ENCODE results near the gene ADAMTSL3. TPM values are rescaled to one million over a fixed set of nuclear protein-coding genes. Genes with fewer than 3 reads are reported as not detected.
"Not testable (repeated sequence)": the region's sequence is repeated elsewhere in the genome, so short reads cannot be mapped to it uniquely, and the experiment has no call there.

ADAMTSL3 gene
- total RNA-seq, 1 donor from 2014 or later = 0.17 TPM

DNA sequence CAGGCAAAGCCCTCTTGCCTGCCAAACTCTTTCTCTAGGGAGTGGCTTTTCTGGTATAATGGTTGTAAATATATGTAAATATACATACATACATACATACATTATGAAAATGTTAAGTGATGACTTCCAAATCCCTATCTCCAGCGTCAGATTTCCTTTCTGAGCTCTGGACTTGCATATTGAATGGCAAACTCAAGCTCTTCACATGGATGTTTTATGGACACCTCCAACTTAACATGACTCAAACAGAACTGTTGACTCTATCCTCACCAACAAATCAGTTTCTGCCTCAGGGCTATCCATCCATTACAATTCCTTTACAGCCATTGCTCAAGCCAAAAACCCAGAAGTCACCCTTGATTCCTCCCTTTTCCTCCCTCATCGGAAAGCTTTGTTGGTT, 45.1 kb downstream of the ADAMTSL3 start:
- Mint-ChIP-seq H3K4me3 (ENCODE audit: unreplicated experiment) (no peak overlapping the region), H3K27ac (ENCODE audit: unreplicated experiment) (no peak overlapping the region), H3K4me1 (ENCODE audit: low read depth) (no peaks in the 10 kb centered on the region), H3K9me3 (ENCODE audit: low read depth) (peaks cover 9% of the 10 kb centered on the region), H3K36me3 (ENCODE audit: low read depth) (no peaks in the 10 kb centered on the region), H3K27me3 (ENCODE audit: low read depth) (no peaks in the 10 kb centered on the region)
- no peak for DNase-seq (ENCODE audit: low spot score)
- TF ChIP-seq, protein P1, sequence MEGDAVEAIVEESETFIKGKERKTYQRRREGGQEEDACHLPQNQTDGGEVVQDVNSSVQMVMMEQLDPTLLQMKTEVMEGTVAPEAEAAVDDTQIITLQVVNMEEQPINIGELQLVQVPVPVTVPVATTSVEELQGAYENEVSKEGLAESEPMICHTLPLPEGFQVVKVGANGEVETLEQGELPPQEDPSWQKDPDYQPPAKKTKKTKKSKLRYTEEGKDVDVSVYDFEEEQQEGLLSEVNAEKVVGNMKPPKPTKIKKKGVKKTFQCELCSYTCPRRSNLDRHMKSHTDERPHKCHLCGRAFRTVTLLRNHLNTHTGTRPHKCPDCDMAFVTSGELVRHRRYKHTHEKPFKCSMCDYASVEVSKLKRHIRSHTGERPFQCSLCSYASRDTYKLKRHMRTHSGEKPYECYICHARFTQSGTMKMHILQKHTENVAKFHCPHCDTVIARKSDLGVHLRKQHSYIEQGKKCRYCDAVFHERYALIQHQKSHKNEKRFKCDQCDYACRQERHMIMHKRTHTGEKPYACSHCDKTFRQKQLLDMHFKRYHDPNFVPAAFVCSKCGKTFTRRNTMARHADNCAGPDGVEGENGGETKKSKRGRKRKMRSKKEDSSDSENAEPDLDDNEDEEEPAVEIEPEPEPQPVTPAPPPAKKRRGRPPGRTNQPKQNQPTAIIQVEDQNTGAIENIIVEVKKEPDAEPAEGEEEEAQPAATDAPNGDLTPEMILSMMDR (IDR thresholded peaks at IDR 0.05) = no peak

DNA sequence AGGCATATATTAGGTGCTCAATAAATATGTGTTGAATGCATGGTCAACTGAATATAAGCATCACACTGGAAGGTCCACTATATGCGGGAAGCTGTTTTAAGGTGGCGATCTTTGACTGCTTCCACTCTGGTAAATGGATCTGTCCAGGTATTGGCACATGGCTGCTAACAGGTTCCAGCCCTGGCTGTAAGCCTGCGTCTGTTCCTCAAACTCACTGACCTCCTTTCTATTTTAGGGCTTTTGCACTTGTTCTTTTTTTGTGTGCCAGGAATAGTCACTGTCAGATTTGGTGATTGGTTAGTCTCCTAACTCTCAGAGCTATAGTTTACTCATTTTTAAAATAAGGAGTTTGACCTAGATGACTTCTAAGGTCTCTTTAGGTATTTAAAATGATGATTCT, 46.2 kb downstream of the ADAMTSL3 start:
- no peak for DNase-seq (ENCODE audit: low spot score)
- H3K4me1 Mint-ChIP-seq (ENCODE audit: low read depth) = no peaks in the 10 kb centered on the region
- TF ChIP-seq, protein P1 (IDR thresholded peaks at IDR 0.05) = no peak
- peaks cover 9% of the 10 kb centered on the region for H3K9me3 Mint-ChIP-seq (ENCODE audit: low read depth)
- no peak overlapping the region for H3K27ac Mint-ChIP-seq (ENCODE audit: unreplicated experiment)
- H3K36me3 Mint-ChIP-seq (ENCODE audit: low read depth) = no peaks in the 10 kb centered on the region
- H3K4me3 Mint-ChIP-seq (ENCODE audit: unreplicated experiment) = no peak overlapping the region
- H3K27me3 Mint-ChIP-seq (ENCODE audit: low read depth) = no peaks in the 10 kb centered on the region

DNA sequence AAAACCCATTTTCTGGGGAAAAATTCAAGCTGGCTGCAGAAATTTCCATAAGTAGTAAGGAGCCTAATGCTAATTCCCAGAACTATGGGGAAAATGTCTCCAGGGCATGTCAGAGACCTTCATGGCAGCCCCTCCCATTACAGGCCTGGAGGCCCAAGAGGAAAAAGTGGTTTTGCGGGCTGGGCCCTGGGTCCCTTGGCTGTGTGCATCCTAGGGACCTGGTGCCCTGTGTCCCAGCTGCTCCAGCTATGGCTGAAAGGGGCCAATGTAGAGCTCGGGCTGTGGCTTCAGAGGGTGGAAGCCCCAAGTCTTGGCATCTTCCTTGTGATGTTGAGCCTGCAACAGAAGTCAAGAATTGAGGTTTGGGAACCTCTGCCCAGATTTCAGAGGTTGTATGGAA, 48.4 kb downstream of the ADAMTSL3 start:
- not testable (repeated sequence) for H3K4me1 Mint-ChIP-seq (ENCODE audit: low read depth); H3K27me3 Mint-ChIP-seq (ENCODE audit: low read depth); H3K9me3 Mint-ChIP-seq (ENCODE audit: low read depth); DNase-seq (ENCODE audit: low spot score); H3K36me3 Mint-ChIP-seq (ENCODE audit: low read depth); H3K27ac Mint-ChIP-seq (ENCODE audit: unreplicated experiment); H3K4me3 Mint-ChIP-seq (ENCODE audit: unreplicated experiment)

DNA sequence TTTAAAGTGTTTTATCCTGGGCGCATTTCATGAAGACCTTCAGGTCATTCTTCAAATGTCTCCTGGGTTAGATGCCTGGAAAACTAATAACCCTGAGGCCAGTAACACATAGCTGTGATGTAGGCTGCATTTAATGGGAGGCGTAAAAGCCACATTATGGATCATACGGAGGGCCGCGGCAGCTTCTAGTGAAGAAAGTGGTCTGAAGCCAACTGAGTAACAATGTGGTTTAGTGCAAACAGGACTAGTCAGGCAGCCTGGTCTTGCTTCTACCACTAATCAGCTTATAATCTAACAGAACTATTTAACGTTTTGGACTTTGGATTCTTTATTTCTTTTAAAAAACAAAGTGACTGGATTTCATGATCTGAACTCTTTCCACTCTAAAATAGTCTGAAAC, 54.4 kb downstream of the ADAMTSL3 start:
- no peaks in the 10 kb centered on the region for H3K9me3 Mint-ChIP-seq (ENCODE audit: low read depth)
- DNase-seq (ENCODE audit: low spot score) = no peak

DNA sequence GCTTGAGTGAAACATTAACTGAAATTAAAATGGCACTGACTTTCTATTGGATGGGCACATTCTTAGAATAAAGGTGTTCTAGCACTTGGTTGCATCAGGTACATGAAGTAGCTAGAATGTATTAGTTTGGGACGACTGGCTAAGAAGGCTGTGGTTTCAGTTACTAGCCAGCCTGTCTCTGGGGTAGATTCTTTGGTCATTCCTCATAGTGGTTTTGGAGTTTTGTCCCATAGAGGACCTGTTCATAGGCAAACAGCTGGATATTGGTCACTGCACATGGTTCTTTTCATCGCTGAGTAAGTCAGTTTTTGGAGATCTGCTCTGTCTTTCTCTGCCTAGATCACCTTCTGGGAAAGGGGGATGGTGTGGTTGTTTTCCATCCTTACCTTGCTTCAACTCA, 55.3 kb downstream of the ADAMTSL3 start:
- H3K36me3 Mint-ChIP-seq (ENCODE audit: low read depth) = no peaks in the 10 kb centered on the region

More for the DNA sequence above, 54.4 kb downstream of the ADAMTSL3 start:
- TF ChIP-seq, protein P1 (IDR thresholded peaks at IDR 0.05) = no peak
- H3K4me1 Mint-ChIP-seq (ENCODE audit: low read depth) = no peaks in the 10 kb centered on the region
- H3K27ac Mint-ChIP-seq (ENCODE audit: unreplicated experiment) = no peak overlapping the region
- no peaks in the 10 kb centered on the region for H3K36me3 Mint-ChIP-seq (ENCODE audit: low read depth)
- peaks cover 2% of the 10 kb centered on the region for H3K27me3 Mint-ChIP-seq (ENCODE audit: low read depth)
- no peak overlapping the region for H3K4me3 Mint-ChIP-seq (ENCODE audit: unreplicated experiment)

DNA sequence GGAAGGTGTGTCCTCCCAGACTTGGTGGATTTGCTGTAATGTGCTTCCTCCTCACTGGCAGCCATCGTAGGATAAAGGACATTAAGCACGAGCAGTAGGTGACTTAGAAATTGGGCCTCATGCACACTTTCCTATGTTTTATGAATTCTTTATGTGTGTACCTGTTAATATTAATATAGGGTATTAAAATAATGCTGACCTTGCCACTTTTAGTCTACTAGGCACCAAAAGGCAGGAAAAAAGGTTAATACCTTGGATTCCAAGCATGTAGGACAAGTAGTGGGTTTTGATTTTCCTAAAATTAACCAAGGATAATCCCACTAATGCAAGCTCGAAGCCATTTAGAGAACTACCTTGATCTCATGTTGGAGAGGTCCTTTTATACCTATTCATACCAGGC, 55.9 kb downstream of the ADAMTSL3 start:
- Mint-ChIP-seq H3K27ac (ENCODE audit: unreplicated experiment) (no peak overlapping the region), H3K27me3 (ENCODE audit: low read depth) (peaks cover 2% of the 10 kb centered on the region), H3K36me3 (ENCODE audit: low read depth) (no peaks in the 10 kb centered on the region), H3K9me3 (ENCODE audit: low read depth) (no peaks in the 10 kb centered on the region), H3K4me3 (ENCODE audit: unreplicated experiment) (no peak overlapping the region), H3K4me1 (ENCODE audit: low read depth) (no peaks in the 10 kb centered on the region)
- TF ChIP-seq, protein P1 (IDR thresholded peaks at IDR 0.05) = no peak
- no peak for DNase-seq (ENCODE audit: low spot score)

More for the DNA sequence above, 55.3 kb downstream of the ADAMTSL3 start:
- Mint-ChIP-seq H3K27ac (ENCODE audit: unreplicated experiment) (no peak overlapping the region), H3K27me3 (ENCODE audit: low read depth) (peaks cover 2% of the 10 kb centered on the region), H3K4me1 (ENCODE audit: low read depth) (no peaks in the 10 kb centered on the region), H3K4me3 (ENCODE audit: unreplicated experiment) (no peak overlapping the region), H3K9me3 (ENCODE audit: low read depth) (no peaks in the 10 kb centered on the region)
- TF ChIP-seq, protein P1 (IDR thresholded peaks at IDR 0.05) = no peak
- no peak for DNase-seq (ENCODE audit: low spot score)
